ENCODE data around the gene ZHX3.

The ZHX3 gene

GRCh38 chr20:41352666-41353065 lies 35.1 kb upstream of the ZHX3 start:
- DNase-seq (ENCODE audit: low spot score) = no peak

- DNase-seq (ENCODE audit: low spot score) = peak; percentile 42
Observed at GRCh38 chr20:41352106-41352505, 34.6 kb upstream of the ZHX3 start.

- DNase-seq (ENCODE audit: low spot score) = no peak
Observed at GRCh38 chr20:41350408-41350962, 33.0 kb upstream of the ZHX3 start.

- no peak for DNase-seq (ENCODE audit: low spot score)
Observed at GRCh38 chr20:41349943-41350342, 32.4 kb upstream of the ZHX3 start.

GRCh38 chr20:41349266-41349665 lies 31.7 kb upstream of the ZHX3 start:
- DNase-seq (ENCODE audit: low spot score) = no peak

- no peak for DNase-seq (ENCODE audit: low spot score)
Observed at GRCh38 chr20:41348430-41349172, 31.1 kb upstream of the ZHX3 start.

- DNase-seq (ENCODE audit: low spot score) = no peak
Observed at GRCh38 chr20:41347523-41348429, 30.2 kb upstream of the ZHX3 start.

GRCh38 chr20:41345729-41346067 lies 28.2 kb upstream of the ZHX3 start:
- no peak for DNase-seq (ENCODE audit: low spot score)

- DNase-seq (ENCODE audit: low spot score) = no peak
Observed at GRCh38 chr20:41344938-41345728, 27.6 kb upstream of the ZHX3 start.

GRCh38 chr20:41344477-41344876 lies 26.9 kb upstream of the ZHX3 start:
- DNase-seq (ENCODE audit: low spot score) = no peak

- DNase-seq (ENCODE audit: low spot score) = no peak
Observed at GRCh38 chr20:41342474-41343464, 25.2 kb upstream of the ZHX3 start.

GRCh38 chr20:41340327-41341055 lies 23.0 kb upstream of the ZHX3 start, which contains the start of gene LPIN3:
LPIN3 (plus strand) TSS chr20:41340821; CDS start chr20:41345804, 4,983 bp downstream.
- DNase-seq (ENCODE audit: low spot score) = peak; percentile 93

GRCh38 chr20:41339957-41340326 lies 22.4 kb upstream of the ZHX3 start:
- DNase-seq (ENCODE audit: low spot score) = peak; percentile 92

- no peak for DNase-seq (ENCODE audit: low spot score)
Observed at GRCh38 chr20:41336711-41337492, 19.4 kb upstream of the ZHX3 start.

GRCh38 chr20:41335591-41335990 lies 18.1 kb upstream of the ZHX3 start:
- DNase-seq (ENCODE audit: low spot score) = no peak

- no peak for DNase-seq (ENCODE audit: low spot score)
Observed at GRCh38 chr20:41334443-41335421, 17.2 kb upstream of the ZHX3 start.

- DNase-seq (ENCODE audit: low spot score) = no peak
Observed at GRCh38 chr20:41334036-41334435, 16.5 kb upstream of the ZHX3 start.

GRCh38 chr20:41331731-41332130 lies 14.2 kb upstream of the ZHX3 start:
- DNase-seq (ENCODE audit: low spot score) = no peak

All from SW480 (cell line).